Panc1 (cell line): ENCODE measurements around the gene IMPDH2. TPM values are rescaled to one million over a fixed set of nuclear protein-coding genes. Genes with fewer than 3 reads are reported as not detected.
A peak's percentile ranks its signal among the peaks of the same experiment; 100 is the strongest.

Experiments
- ATAC-seq: fragments of 200-7000 bp; cut with Tn5 transposase; 2 replicates; pipeline ENCODE4 v1.9.1; 2020; ENCODE audit warnings: mild to moderate bottlenecking, moderate library complexity
- BruUV-seq: library from RNA; stranded (reverse); fragments of 400-500 nt; replicated peaks from 2 replicates; lab custom pipeline; 2021; lab: Mats Ljungman, UMichigan
- CTCF ChIA-PET: fragments of 300-600 bp; sonication (Branson Sonifier 250); formaldehyde crosslinking; loops from one replicate; lab custom pipeline; 2022; ENCODE audit warnings: antibody characterized with exemption; lab: Charles Lee
- POLR2A ChIA-PET: fragments of 300-600 bp; sonication (Branson Sonifier 250); formaldehyde crosslinking; loops from one replicate; lab custom pipeline; 2022; ENCODE audit warnings: antibody characterized with exemption; lab: Charles Lee
- DNase-seq: peaks from one replicate; pipeline ENCODE4 v3.0.0-alpha.2; 2010; ENCODE audit warnings: low read depth, low spot score
- H3K27ac ChIP-seq: 2 replicates; pipeline ENCODE4 v1.5.1; 2011; ENCODE audit warnings: mild to moderate bottlenecking, low read length, inconsistent platforms
- H3K27me3 ChIP-seq: fragments of 200-500 bp; sonication (Bioruptor generic); 2 replicates; pipeline ENCODE4 v1.6.0; 2014; ENCODE audit warnings: low read length, inconsistent platforms; ENCODE audit not compliant: control insufficient read depth, insufficient read depth
- H3K36me3 ChIP-seq: fragments of 200-500 bp; sonication (Bioruptor generic); 2 replicates; pipeline ENCODE4 v1.5.1; 2014; ENCODE audit warnings: inconsistent platforms, mild to moderate bottlenecking, low read length, moderate library complexity; ENCODE audit not compliant: control insufficient read depth, insufficient read depth
- H3K4me1 ChIP-seq: 2 replicates; pipeline ENCODE4 v1.5.1; 2011; ENCODE audit warnings: inconsistent platforms, mild to moderate bottlenecking, low read length, moderate library complexity; ENCODE audit not compliant: control insufficient read depth, insufficient read depth
- H3K4me3 ChIP-seq, 2 experiments: 2 replicates each; pipeline ENCODE4 v1.5.1; 2011 to 2012; ENCODE audit warnings: low read depth in 2 of 2, low read length in 2 of 2, mild to moderate bottlenecking in 2 of 2, inconsistent platforms in 1 of 2, moderate library complexity in 1 of 2
- H3K9me3 ChIP-seq: fragments of 200-500 bp; sonication (Bioruptor generic); 2 replicates; pipeline ENCODE4 v1.5.1; 2014; ENCODE audit warnings: low read depth, mild to moderate bottlenecking, inconsistent platforms, low read length, moderate library complexity; ENCODE audit not compliant: control insufficient read depth, insufficient read depth
- POLR2AphosphoS5 ChIP-seq: IDR thresholded peaks from 2 replicates; pipeline ENCODE4 v1.6.1; 2012; ENCODE audit warnings: mild to moderate bottlenecking, low read depth, low read length, moderate library complexity
- SIN3A ChIP-seq: IDR thresholded peaks from 2 replicates; pipeline ENCODE4 v1.6.1; 2012; ENCODE audit warnings: low read depth, mild to moderate bottlenecking, low read length, moderate library complexity, borderline replicate concordance; ENCODE audit not compliant: insufficient read depth
- TCF7L2 ChIP-seq: IDR thresholded peaks from 2 replicates; pipeline ENCODE4 v1.6.1; 2011; ENCODE audit warnings: mild to moderate bottlenecking, low read depth, low read length, inconsistent platforms
- in situ Hi-C: cut with HindIII; loops from 2 replicates; pipeline ENCODE4 v1.10.0; 2016; ENCODE audit warnings: low sequenced_read_pairs, low pct_unique_long_range_greater_than_20kb
- intact Hi-C: fragments of 100-400 bp; cut with micrococcal nuclease; formaldehyde crosslinking; loops from one replicate; pipeline ENCODE4 v1.10.0; 2022; ENCODE audit not compliant: unreplicated experiment
- total RNA-seq: library from RNA; stranded (reverse); gene quantifications from one replicate; pipeline ENCODE4 v1.2.1, GENCODE V29; 2021; ENCODE audit not compliant: unreplicated experiment
- TF ChIP-seq, protein P1 (sequence below): fragments of 450-650 bp; IDR thresholded peaks from 2 replicates; pipeline ENCODE4 v1.5.1; 2017; ENCODE audit warnings: mild to moderate bottlenecking
- TF ChIP-seq, protein P2 (sequence below), 2 experiments: IDR thresholded peaks; 2 replicates each; pipeline ENCODE4 v1.6.1; 2011 to 2012; ENCODE audit warnings: low read depth in 2 of 2, control low read depth in 1 of 2, low read length in 1 of 2, mild to moderate bottlenecking in 1 of 2, moderate library complexity in 1 of 2; ENCODE audit not compliant: insufficient read depth in 1 of 2

Gene IMPDH2
- total RNA-seq, 1 experiment from 2014 or later = 149 TPM

DNA sequence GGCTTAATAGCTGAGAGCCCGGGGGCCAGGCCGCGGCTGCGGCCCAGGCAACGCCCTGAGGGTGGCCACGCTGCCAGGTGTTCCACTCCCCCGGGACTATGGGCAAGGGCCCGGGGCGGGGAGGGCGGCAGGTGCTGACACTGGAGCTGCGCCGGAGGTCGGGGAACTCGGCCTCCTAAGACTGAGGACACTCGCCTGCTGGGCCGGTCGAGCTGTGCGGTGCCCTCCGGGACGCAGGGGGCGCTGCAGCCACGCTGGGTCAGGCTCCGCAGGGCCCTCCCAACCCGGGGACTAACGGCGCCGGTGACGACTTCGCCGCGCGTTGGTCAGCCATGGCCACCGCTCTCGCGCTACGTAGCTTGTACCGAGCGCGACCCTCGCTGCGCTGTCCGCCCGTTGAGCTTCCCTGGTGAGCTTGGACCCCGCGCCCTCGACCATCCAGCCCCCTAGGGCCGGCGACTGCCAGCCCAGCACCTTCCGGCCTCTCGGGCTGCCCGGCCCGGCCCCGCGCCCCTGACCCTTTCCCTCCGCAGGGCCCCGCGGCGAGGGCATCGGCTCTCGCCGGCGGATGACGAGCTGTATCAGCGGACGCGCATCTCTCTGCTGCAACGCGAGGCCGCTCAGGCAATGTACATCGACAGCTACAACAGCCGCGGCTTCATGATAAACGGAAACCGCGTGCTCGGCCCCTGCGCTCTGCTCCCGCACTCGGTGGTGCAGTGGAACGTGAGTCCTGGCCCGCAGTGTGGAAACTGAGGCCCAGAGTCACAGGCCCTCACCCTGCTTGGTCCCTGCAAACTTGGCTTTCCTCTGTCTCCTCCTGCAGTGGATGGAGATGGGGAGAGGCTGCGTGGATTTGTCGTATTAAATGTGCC, 7.1 kb downstream of the IMPDH2 start, which contains the start of gene NDUFAF3:
Gene NDUFAF3, plus strand, starts transcription at position 309 of the 875 bp plus-strand sequence. Its CDS starts 24 bp downstream, at position 333.
- DNase-seq (no peak), ATAC-seq (peak; percentile 66)
- in situ Hi-C loops (no loop called here), intact Hi-C loops (no loop called here)
- H3K27ac ChIP-seq = peak within 1 kb of the TSS; percentile 97
- ChIA-PET POLR2A (interaction anchor here (0.5 to 1.1 kb wide), 4 partner anchors 34 to 400 kb away, joined by 5 to 11 read pairs (median 8); partner anchors contain the start of gene TMEM89), CTCF (interaction anchor here (1.5 kb wide), 1 partner anchor 34 kb away, joined by 4 read pairs; no protein-coding TSS in a partner anchor)
- no peaks in the 10 kb centered on the region for H3K9me3 ChIP-seq
- peaks cover 26% of the 10 kb centered on the region for H3K4me1 ChIP-seq
- H3K36me3 ChIP-seq = peaks cover 9% of the 10 kb centered on the region
- BruUV-seq = no TSS peak
- TF ChIP-seq, protein P1, sequence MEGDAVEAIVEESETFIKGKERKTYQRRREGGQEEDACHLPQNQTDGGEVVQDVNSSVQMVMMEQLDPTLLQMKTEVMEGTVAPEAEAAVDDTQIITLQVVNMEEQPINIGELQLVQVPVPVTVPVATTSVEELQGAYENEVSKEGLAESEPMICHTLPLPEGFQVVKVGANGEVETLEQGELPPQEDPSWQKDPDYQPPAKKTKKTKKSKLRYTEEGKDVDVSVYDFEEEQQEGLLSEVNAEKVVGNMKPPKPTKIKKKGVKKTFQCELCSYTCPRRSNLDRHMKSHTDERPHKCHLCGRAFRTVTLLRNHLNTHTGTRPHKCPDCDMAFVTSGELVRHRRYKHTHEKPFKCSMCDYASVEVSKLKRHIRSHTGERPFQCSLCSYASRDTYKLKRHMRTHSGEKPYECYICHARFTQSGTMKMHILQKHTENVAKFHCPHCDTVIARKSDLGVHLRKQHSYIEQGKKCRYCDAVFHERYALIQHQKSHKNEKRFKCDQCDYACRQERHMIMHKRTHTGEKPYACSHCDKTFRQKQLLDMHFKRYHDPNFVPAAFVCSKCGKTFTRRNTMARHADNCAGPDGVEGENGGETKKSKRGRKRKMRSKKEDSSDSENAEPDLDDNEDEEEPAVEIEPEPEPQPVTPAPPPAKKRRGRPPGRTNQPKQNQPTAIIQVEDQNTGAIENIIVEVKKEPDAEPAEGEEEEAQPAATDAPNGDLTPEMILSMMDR = peak; percentile 92
- 0 out of 2 replicates have a peak, but pooled peaks have one; percentile 21 for TF ChIP-seq TCF7L2
- TF ChIP-seq POLR2AphosphoS5 = peak; percentile 11
- TF ChIP-seq, protein P2, sequence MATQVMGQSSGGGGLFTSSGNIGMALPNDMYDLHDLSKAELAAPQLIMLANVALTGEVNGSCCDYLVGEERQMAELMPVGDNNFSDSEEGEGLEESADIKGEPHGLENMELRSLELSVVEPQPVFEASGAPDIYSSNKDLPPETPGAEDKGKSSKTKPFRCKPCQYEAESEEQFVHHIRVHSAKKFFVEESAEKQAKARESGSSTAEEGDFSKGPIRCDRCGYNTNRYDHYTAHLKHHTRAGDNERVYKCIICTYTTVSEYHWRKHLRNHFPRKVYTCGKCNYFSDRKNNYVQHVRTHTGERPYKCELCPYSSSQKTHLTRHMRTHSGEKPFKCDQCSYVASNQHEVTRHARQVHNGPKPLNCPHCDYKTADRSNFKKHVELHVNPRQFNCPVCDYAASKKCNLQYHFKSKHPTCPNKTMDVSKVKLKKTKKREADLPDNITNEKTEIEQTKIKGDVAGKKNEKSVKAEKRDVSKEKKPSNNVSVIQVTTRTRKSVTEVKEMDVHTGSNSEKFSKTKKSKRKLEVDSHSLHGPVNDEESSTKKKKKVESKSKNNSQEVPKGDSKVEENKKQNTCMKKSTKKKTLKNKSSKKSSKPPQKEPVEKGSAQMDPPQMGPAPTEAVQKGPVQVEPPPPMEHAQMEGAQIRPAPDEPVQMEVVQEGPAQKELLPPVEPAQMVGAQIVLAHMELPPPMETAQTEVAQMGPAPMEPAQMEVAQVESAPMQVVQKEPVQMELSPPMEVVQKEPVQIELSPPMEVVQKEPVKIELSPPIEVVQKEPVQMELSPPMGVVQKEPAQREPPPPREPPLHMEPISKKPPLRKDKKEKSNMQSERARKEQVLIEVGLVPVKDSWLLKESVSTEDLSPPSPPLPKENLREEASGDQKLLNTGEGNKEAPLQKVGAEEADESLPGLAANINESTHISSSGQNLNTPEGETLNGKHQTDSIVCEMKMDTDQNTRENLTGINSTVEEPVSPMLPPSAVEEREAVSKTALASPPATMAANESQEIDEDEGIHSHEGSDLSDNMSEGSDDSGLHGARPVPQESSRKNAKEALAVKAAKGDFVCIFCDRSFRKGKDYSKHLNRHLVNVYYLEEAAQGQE (IDR thresholded peaks at IDR 0.05; ENCODE audit: insufficient read depth in 1 of 2, low read depth in 2 of 2, low read length in 1 of 2) = no peak
- H3K4me3 ChIP-seq = peak within 1 kb of the TSS; percentile 71 to 90
- H3K27me3 ChIP-seq = no peaks in the 10 kb centered on the region

DNA sequence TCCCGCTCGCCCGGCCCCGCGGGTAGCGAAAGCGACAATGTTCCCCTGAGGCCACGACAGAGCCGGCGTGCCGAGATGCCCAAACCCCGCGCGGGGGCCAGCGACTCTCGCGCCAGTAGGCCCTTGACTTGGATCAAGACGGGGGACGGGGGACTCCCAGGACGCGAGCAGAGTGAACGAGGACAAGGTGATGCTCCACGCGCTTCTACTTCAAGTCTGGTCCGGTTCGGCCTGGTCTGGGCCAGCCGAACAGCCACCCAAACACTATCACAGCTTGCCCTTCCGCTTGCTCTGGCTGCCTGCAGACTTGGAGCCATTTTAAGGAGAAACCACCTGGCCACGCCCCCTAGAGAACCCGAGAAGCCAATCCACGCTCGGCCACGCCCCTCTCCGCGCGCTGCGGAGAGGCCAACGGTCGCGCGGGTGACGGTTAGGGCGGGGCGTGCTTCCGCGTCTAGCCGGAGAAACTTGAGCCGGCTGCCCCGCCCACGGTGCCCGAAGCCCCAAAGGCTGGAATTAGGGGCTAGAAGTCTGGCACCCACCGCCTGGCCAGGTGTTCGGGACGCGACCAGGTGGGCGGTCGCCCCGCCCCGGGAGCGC, 7.9 kb downstream of the IMPDH2 start:
- in situ Hi-C loops = no loop called here
- peak; percentile 54 for ATAC-seq
- Histone ChIP-seq H3K27ac (peak overlapping the region; percentile 97), H3K36me3 (peaks cover 9% of the 10 kb centered on the region), H3K9me3 (no peaks in the 10 kb centered on the region), H3K27me3 (no peaks in the 10 kb centered on the region), H3K4me3 (peak overlapping the region; percentile 71 to 90), H3K4me1 (peaks cover 29% of the 10 kb centered on the region)
- BruUV-seq = no TSS peak
- CTCF ChIA-PET = interaction anchor here (1.5 kb wide), 1 partner anchor 33 kb away, joined by 4 read pairs; no protein-coding TSS in a partner anchor
- peak; percentile 77 for DNase-seq
- POLR2A ChIA-PET = interaction anchor here (0.6 to 1.1 kb wide), 2 partner anchors 33 to 399 kb away, joined by 5 to 11 read pairs; partner anchors contain the start of gene TMEM89
- TF ChIP-seq, protein P1 = no peak
- no peak for TF ChIP-seq TCF7L2
- peak; percentile 99 for TF ChIP-seq POLR2AphosphoS5
- TF ChIP-seq, protein P2 (IDR thresholded peaks at IDR 0.05; ENCODE audit: insufficient read depth in 1 of 2, low read depth in 2 of 2, low read length in 1 of 2) = no peak
- peak; percentile 73; the same call in 1 of the 2 replicates for TF ChIP-seq SIN3A
- intact Hi-C loops = no loop called here
